PFSK-1 (cell line): ENCODE measurements around the gene PPP1R9A.

Experiments
- POLR2AphosphoS5 ChIP-seq: IDR thresholded peaks from 2 replicates; pipeline ENCODE4 v1.6.1; 2012; ENCODE audit warnings: low read depth, mild to moderate bottlenecking, control low read depth, low read length, moderate library complexity
- REST ChIP-seq, 2 experiments: IDR thresholded peaks; 2 replicates each; pipeline versions ENCODE4 v1.6.1 to v1.8.0; 2011 to 2012; ENCODE audit warnings: low read depth in 2 of 2, low read length in 2 of 2, control low read depth in 1 of 2, inconsistent platforms in 1 of 2, mild to moderate bottlenecking in 1 of 2, moderate library complexity in 1 of 2; ENCODE audit not compliant: insufficient read depth in 1 of 2
- TAF1 ChIP-seq: IDR thresholded peaks from 2 replicates; pipeline ENCODE4 v1.6.1; 2012; ENCODE audit warnings: low read length, control low read depth, borderline replicate concordance; ENCODE audit not compliant: insufficient read depth

- TF ChIP-seq REST (IDR thresholded peaks at IDR 0.05; ENCODE audit: insufficient read depth in 1 of 2, low read depth in 2 of 2, low read length in 2 of 2) = no peak
- no peak for TF ChIP-seq POLR2AphosphoS5
- no peak for TF ChIP-seq TAF1
These were observed 389.6 kb downstream of the PPP1R9A start for GRCh38 chr7:95297041-95297440.
